H9 (cell line): ENCODE data around the gene DPP10. TPM values are rescaled to one million over a fixed set of nuclear protein-coding genes. Genes with fewer than 3 reads are reported as not detected.

ENCODE experiments used
- DNase-seq: peaks from one replicate; pipeline ENCODE4 v3.0.0-alpha.2; 2017
- H2AFZ ChIP-seq: one replicate; pipeline ENCODE4 v1.6.1; 2013; ENCODE audit warnings: mild to moderate bottlenecking, low read length, control low read depth, moderate library complexity
- H2AK5ac ChIP-seq: 2 replicates; pipeline ENCODE4 v1.6.1; 2013; ENCODE audit warnings: low read length, control low read depth, mixed read lengths; ENCODE audit not compliant: insufficient read length
- H2BK120ac ChIP-seq: one replicate; pipeline ENCODE4 v1.6.1; 2013; ENCODE audit warnings: low read depth, mild to moderate bottlenecking, low read length, control low read depth, inconsistent platforms; ENCODE audit not compliant: poor library complexity, severe bottlenecking
- H2BK12ac ChIP-seq: 2 replicates; pipeline ENCODE4 v1.6.1; 2013; ENCODE audit warnings: low read length, control low read depth, mixed read lengths, low read depth; ENCODE audit not compliant: insufficient read length
- H2BK15ac ChIP-seq: 2 replicates; pipeline ENCODE4 v1.6.1; 2013; ENCODE audit warnings: low read depth, low read length, control low read depth
- H2BK20ac ChIP-seq: one replicate; pipeline ENCODE4 v1.6.1; 2013; ENCODE audit warnings: low read depth, mild to moderate bottlenecking, low read length, control low read depth, inconsistent platforms; ENCODE audit not compliant: poor library complexity, severe bottlenecking
- H2BK5ac ChIP-seq: 2 replicates; pipeline ENCODE4 v1.6.1; 2013; ENCODE audit warnings: low read length, control low read depth, mixed read lengths; ENCODE audit not compliant: insufficient read length
- H3K14ac ChIP-seq: 2 replicates; pipeline ENCODE4 v1.6.1; 2013; ENCODE audit warnings: low read length, control low read depth; ENCODE audit not compliant: insufficient read depth
- H3K18ac ChIP-seq: 2 replicates; pipeline ENCODE4 v1.6.1; 2013; ENCODE audit warnings: low read depth, mild to moderate bottlenecking, mixed read lengths, low read length, control low read depth; ENCODE audit not compliant: insufficient read length
- H3K23ac ChIP-seq: 2 replicates; pipeline ENCODE4 v1.6.1; 2013; ENCODE audit warnings: low read length, control low read depth, mixed read lengths, low read depth; ENCODE audit not compliant: insufficient read length
- H3K23me2 ChIP-seq: 2 replicates; pipeline ENCODE4 v1.6.1; 2013; ENCODE audit warnings: low read depth, mild to moderate bottlenecking, mixed read lengths, low read length, control low read depth; ENCODE audit not compliant: insufficient read length, poor library complexity, severe bottlenecking
- H3K27ac ChIP-seq: 2 replicates; pipeline ENCODE4 v1.5.1; 2013; ENCODE audit warnings: low read length, control low read depth, mixed read lengths, low read depth; ENCODE audit not compliant: insufficient read length
- H3K27me3 ChIP-seq: 2 replicates; pipeline ENCODE4 v1.6.1; 2013; ENCODE audit warnings: low read length, control low read depth, inconsistent platforms; ENCODE audit not compliant: insufficient read depth
- H3K4ac ChIP-seq: 2 replicates; pipeline ENCODE4 v1.6.1; 2013; ENCODE audit warnings: low read depth, mild to moderate bottlenecking, control low read depth, inconsistent platforms, low read length, moderate library complexity
- H3K4me1 ChIP-seq: 2 replicates; pipeline ENCODE4 v1.6.1; 2013; ENCODE audit warnings: low read length, control low read depth, inconsistent platforms; ENCODE audit not compliant: insufficient read depth
- H3K4me2 ChIP-seq: 2 replicates; pipeline ENCODE4 v1.6.1; 2013; ENCODE audit warnings: low read length, control low read depth, mixed read lengths; ENCODE audit not compliant: insufficient read length, insufficient read depth
- H3K56ac ChIP-seq: 2 replicates; pipeline ENCODE4 v1.6.1; 2013; ENCODE audit warnings: low read depth, mild to moderate bottlenecking, mixed read lengths, low read length, control low read depth; ENCODE audit not compliant: insufficient read length
- H3K79me1 ChIP-seq: 2 replicates; pipeline ENCODE4 v1.6.1; 2013; ENCODE audit warnings: low read depth, mild to moderate bottlenecking, moderate library complexity, low read length, control low read depth, inconsistent platforms; ENCODE audit not compliant: insufficient read depth, poor library complexity, severe bottlenecking
- H3K79me2 ChIP-seq: 2 replicates; pipeline ENCODE4 v1.6.1; 2013; ENCODE audit warnings: low read length, control low read depth, inconsistent platforms; ENCODE audit not compliant: insufficient read depth
- H3K9ac ChIP-seq: 2 replicates; pipeline ENCODE4 v1.6.1; 2013; ENCODE audit warnings: low read length, control low read depth, mixed read lengths; ENCODE audit not compliant: insufficient read length; ENCODE audit errors: extremely low read depth
- H3K9me3 ChIP-seq: one replicate; pipeline ENCODE4 v1.6.1; 2013; ENCODE audit warnings: low read depth, low read length, inconsistent platforms; ENCODE audit not compliant: control insufficient read depth
- H3T11ph ChIP-seq: one replicate; pipeline ENCODE4 v1.6.1; 2013; ENCODE audit warnings: mild to moderate bottlenecking, low read length, control low read depth, inconsistent platforms
- H4K20me1 ChIP-seq: one replicate; pipeline ENCODE4 v1.6.1; 2013; ENCODE audit not compliant: control insufficient read depth, insufficient read length, insufficient read depth
- H4K5ac ChIP-seq: 2 replicates; pipeline ENCODE4 v1.6.1; 2013; ENCODE audit warnings: low read depth, mild to moderate bottlenecking, mixed read lengths, low read length, control low read depth; ENCODE audit not compliant: insufficient read length
- H4K8ac ChIP-seq: replicated peaks from 2 replicates; pipeline ENCODE4 v1.6.1; 2013; ENCODE audit warnings: low read length, control low read depth, mixed read lengths, low read depth; ENCODE audit not compliant: insufficient read length
- H4K91ac ChIP-seq: 2 replicates; pipeline ENCODE4 v1.6.1; 2013; ENCODE audit warnings: low read depth, mild to moderate bottlenecking, moderate library complexity, mixed read lengths, low read length, control low read depth; ENCODE audit not compliant: insufficient read length
- H3K27ac Mint-ChIP-seq, 3 experiments: 2 replicates in 2 of 3; 3 replicates in 1 of 3; pipeline ENCODE4 v1.8.0; 2020 to 2021; ENCODE audit warnings: mixed read lengths in 3 of 3, mild to moderate bottlenecking in 1 of 3, moderate library complexity in 1 of 3
- H3K27me3 Mint-ChIP-seq: 2 replicates; pipeline ENCODE4 v1.8.0; 2021; ENCODE audit warnings: low read depth, mild to moderate bottlenecking, moderate library complexity, mixed read lengths
- H3K36me3 Mint-ChIP-seq, 3 experiments: 2 replicates in 2 of 3; 3 replicates in 1 of 3; pipeline ENCODE4 v1.8.0; 2020 to 2021; ENCODE audit warnings: low read depth in 3 of 3, mixed read lengths in 3 of 3; ENCODE audit not compliant: insufficient read depth in 1 of 3
- H3K4me1 Mint-ChIP-seq, 2 experiments: 2 replicates each; pipeline ENCODE4 v1.8.0; 2020; ENCODE audit warnings: mixed read lengths in 2 of 2
- H3K4me3 Mint-ChIP-seq, 2 experiments: 2 replicates in 1 of 2; 3 replicates in 1 of 2; pipeline ENCODE4 v1.8.0; 2020 to 2021; ENCODE audit warnings: mild to moderate bottlenecking in 2 of 2, mixed read lengths in 2 of 2, moderate library complexity in 1 of 2
- H3K9me3 Mint-ChIP-seq, 2 experiments: 2 replicates in 1 of 2; 3 replicates in 1 of 2; pipeline ENCODE4 v1.8.0; 2020; ENCODE audit warnings: mild to moderate bottlenecking in 2 of 2, mixed read lengths in 2 of 2, moderate library complexity in 1 of 2
- WGBS: extraction: QIAGEN DNeasy Blood & Tissue Kit; methylation state at CpG from one replicate; pipeline ENCODE4 v1.1.7; 2013; ENCODE audit warnings: missing lambda C conversion rate, low lambda C conversion rate, mixed read lengths; ENCODE audit not compliant: insufficient read length; ENCODE audit errors: extremely low coverage; 5-methylcytosine and 5-hydroxymethylcytosine counted together
- total RNA-seq: library from RNA; stranded (reverse); gene quantifications from 2 replicates; pipeline ENCODE4 v1.2.1, GENCODE V29; 2021
- TF ChIP-seq, protein P1 (sequence below): fragments of 200-600 bp; sonication (generic); conservative IDR thresholded peaks from 3 replicates; pipeline ENCODE4 v1.8.0; 2021; ENCODE audit warnings: antibody characterized with exemption, mild to moderate bottlenecking

Gene DPP10
- total RNA-seq, 1 experiment from 2014 or later = 11.3 TPM

DNA sequence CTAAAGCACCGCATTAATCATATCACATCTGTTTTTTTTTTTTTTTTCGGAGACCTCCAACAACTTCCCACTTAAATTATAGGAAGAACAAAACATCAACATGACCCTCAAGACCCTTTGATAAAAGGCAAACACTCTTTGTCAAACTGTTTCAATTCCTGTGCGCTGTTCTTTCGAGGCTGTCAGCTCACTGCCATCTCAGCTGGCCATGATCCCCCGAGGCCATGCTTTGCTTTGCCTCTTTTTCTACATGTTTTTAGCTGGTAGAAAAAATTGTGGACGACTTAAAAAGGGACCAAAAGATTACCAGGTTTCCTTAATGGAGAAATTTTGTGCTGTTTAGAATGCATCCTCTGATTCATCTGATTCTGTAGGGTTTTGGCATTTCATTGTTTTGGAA, 138.2 kb downstream of the DPP10 start:
- TF ChIP-seq, protein P1, sequence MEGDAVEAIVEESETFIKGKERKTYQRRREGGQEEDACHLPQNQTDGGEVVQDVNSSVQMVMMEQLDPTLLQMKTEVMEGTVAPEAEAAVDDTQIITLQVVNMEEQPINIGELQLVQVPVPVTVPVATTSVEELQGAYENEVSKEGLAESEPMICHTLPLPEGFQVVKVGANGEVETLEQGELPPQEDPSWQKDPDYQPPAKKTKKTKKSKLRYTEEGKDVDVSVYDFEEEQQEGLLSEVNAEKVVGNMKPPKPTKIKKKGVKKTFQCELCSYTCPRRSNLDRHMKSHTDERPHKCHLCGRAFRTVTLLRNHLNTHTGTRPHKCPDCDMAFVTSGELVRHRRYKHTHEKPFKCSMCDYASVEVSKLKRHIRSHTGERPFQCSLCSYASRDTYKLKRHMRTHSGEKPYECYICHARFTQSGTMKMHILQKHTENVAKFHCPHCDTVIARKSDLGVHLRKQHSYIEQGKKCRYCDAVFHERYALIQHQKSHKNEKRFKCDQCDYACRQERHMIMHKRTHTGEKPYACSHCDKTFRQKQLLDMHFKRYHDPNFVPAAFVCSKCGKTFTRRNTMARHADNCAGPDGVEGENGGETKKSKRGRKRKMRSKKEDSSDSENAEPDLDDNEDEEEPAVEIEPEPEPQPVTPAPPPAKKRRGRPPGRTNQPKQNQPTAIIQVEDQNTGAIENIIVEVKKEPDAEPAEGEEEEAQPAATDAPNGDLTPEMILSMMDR = no peak
- Histone ChIP-seq H3K27ac (no peak overlapping the region), H3K56ac (no peak overlapping the region), H3K27me3 (no peaks in the 10 kb centered on the region), H3K9ac (no peak overlapping the region), H2AK5ac (no peak overlapping the region), H4K5ac (no peak overlapping the region), H3K18ac (no peak overlapping the region), H3K4ac (no peak overlapping the region), H3K4me2 (no peak overlapping the region), H2BK15ac (no peak overlapping the region), H3K23me2 (no peaks in the 10 kb centered on the region), H2BK20ac (no peak overlapping the region), H3K79me2 (no peaks in the 10 kb centered on the region), H2BK120ac (no peak overlapping the region), H3K4me1 (no peaks in the 10 kb centered on the region), H4K8ac (no peak overlapping the region), H3K9me3 (no peaks in the 10 kb centered on the region), H4K20me1 (no peaks in the 10 kb centered on the region), H2AFZ (no peak overlapping the region), H2BK5ac (no peak overlapping the region), H4K91ac (no peak overlapping the region), H2BK12ac (no peak overlapping the region), H3K14ac (no peak overlapping the region), H3T11ph (no peak overlapping the region), H3K23ac (no peak overlapping the region), H3K79me1 (no peaks in the 10 kb centered on the region)
- peaks cover 7 to 9% of the 10 kb centered on the region in 2 experiments; a peak in 3 of 4 replicates for H3K4me1 Mint-ChIP-seq
- H3K4me3 Mint-ChIP-seq = no peak overlapping the region
- WGBS = no CpG with 5 or more reads among the region's 6 CpGs
- H3K27ac Mint-ChIP-seq = no peak overlapping the region
- no peaks in the 10 kb centered on the region for H3K27me3 Mint-ChIP-seq
- no peak for DNase-seq
- H3K9me3 Mint-ChIP-seq = no peaks in the 10 kb centered on the region
- H3K36me3 Mint-ChIP-seq = no peaks in the 10 kb centered on the region
